HG03342 (cell line): ENCODE results near the gene IFRD2.
"Not testable (repeated sequence)": the region's sequence is repeated elsewhere in the genome, so short reads cannot be mapped to it uniquely, and the experiment has no call there.

Source experiments
- ATAC-seq: cut with Tn5 transposase; IDR thresholded peaks from one replicate; pipeline ENCODE4 v1.9.1; 2021; ENCODE audit warnings: mild to moderate bottlenecking, moderate library complexity; ENCODE audit not compliant: unreplicated experiment

IFRD2 gene

GRCh38 chr3:50255251-50255615 is 37.0 kb downstream of the IFRD2 start:
- ATAC-seq, result no peak

DNA sequence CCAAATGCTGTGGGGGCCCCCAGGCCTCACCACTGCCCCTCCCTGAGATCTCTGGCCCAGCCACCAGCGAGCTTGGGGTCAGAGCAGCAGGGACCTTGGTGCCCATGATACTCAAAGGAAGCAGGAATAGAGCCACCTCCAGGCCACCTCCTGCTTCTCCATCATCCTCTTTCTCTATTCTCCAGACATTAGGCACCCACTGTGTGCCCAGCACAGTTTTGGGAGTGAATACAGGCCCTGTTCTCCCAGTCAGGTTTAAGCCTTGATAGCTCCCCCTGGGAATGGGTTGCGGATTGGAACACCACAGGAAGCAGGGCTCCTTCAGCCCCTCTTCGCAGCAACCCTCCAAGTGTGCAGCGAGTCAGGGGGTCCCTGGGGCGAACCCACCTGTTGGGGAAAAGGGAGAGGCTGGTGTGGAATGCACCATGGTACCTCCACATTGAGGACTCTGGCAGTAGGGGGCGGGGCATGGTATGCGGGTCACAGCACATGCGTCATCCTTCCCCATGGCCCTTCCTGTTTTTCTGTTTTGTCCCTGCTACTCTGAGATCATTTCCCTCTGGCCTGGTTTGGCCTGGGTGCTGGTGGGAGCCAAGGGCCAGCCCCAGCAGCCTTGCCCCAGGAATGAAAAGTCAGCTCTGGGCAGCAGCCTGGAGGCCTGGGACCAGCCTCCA is 37.5 kb downstream of the IFRD2 start:
- ATAC-seq, result no peak

DNA sequence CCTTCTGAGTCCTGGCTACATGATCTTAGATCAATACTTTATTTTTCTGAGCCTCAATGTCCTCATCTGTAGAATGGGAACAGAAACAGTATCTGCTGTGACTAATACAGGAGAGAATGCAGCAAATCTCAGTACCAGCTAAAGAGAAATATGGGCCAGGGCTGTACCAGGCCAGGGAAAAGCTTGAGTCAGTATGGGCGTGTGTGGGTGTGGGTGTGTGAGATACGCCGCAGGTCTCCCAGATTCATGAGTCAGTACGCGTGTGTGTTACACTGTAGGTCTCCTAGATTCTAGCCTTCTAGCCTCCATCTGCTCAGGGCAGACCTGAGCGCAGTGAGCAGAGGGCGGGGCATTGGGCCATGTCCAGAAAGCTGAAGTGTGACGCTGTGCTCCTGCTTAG is 41.0 kb downstream of the IFRD2 start:
- no peak for ATAC-seq

DNA sequence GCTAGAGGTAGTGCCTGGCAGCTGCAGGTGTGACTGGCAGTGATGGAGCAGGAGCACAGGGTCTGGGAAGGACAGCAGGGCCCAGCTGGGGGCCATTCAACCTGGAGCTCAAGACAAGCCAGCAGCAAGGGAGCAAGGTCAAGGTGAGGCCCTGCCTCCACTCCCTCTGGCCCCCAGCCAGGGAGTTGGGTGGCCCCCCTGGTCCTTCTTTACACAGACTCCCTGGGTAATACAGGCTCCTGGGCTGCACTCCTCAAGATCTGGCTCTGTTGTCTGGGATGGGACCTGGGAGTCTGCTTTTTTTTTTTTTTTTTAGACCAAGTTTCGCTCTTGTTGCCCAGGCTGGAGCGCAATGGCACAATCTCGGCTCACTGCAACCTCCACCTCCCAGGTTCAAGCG is 41.7 kb downstream of the IFRD2 start:
- no peak for ATAC-seq

GRCh38 chr3:50249457-50249856 is 42.8 kb downstream of the IFRD2 start:
- no peak for ATAC-seq

GRCh38 chr3:50248387-50248786 is 43.8 kb downstream of the IFRD2 start:
- no peak for ATAC-seq

DNA sequence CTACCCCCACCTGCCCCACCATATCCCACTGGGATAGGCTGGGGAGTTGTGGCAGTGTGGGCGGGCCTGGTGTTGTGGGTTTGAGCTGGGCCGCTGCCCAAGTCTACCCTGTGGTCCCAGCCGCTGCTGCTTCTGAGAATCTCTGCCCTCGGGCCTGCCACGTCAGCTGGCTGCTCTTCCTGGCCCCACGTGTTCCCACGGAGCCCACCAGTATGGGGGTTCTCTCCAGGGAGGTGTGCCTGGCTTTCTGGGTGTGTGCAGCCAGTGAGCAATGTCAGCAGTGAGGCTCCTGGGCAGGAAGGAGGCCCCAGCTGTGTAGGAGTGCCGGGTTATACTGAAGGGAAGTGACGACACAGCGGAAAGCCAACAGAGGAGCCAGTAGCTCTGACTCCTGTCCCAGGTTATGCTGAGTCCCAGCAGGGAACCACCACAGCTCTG is 45.7 kb downstream of the IFRD2 start:
- peak; percentile 44 for ATAC-seq

GRCh38 chr3:50245831-50246516 is 46.3 kb downstream of the IFRD2 start:
- ATAC-seq, result peak; percentile 63

DNA sequence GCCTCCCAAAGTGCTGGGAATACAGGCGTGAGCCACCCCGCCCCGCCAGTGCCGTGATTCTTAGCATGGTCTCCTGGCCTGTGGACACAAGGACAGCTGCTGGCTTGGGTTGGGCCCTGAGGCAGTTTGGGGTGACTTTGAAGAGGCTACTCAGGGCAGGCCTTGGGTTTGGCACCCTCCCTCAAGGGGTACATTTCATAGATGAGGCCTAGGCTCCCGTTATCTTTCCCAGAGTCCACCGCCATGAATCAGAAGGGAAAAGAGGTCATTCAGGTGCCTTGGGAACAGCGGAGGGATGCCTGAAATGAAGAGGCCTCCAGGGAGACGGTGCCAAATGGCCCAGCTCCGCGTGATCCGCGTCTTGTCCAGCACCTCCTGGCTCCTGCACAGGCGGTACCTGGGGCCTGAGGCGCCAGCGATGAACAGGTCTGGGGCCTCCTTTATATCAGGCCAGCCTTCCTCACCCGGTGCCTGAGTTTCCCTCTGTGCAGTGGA is 46.9 kb downstream of the IFRD2 start:
- ATAC-seq, result no peak

GRCh38 chr3:50244813-50245212 is 47.4 kb downstream of the IFRD2 start:
- not testable (repeated sequence) for ATAC-seq

GRCh38 chr3:50243543-50243895 is 48.7 kb downstream of the IFRD2 start:
- no peak for ATAC-seq

DNA sequence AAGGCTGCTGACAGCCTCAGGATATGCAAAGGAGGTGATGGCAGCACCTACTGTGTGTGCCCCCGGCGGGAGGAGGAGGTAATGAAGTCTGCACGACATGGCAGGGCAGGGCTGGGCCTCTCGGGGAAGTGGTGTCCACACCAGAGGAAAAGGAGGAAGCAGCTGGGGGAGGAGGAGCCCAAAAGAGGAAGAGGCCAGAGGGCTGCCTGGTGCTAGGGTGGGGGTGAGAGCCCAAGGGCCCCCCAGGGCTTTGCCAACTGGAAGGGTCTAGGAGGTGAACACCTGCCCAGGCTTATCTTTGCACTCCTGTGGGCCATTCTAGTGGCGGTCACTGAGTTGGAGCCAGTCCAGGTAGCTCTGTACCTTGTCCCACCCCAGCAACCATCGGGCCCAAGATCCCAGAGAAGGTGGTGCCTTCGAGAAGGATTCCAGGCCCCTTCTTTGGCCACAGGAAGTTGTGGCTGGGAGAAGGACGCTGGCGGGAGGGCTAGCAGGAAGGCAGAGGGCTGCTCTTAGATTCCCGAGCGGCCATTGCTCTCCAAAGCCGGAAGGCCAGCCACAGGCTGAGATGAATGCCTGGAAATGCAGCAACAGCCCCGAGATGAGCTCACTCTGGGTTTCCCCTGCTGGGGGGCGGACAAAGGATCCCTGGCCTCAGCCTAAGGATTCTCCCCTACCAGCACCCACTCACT is 49.2 kb downstream of the IFRD2 start:
- no peak for ATAC-seq

- no peak for ATAC-seq
These were observed 49.9 kb downstream of the IFRD2 start for GRCh38 chr3:50242381-50242770.

DNA sequence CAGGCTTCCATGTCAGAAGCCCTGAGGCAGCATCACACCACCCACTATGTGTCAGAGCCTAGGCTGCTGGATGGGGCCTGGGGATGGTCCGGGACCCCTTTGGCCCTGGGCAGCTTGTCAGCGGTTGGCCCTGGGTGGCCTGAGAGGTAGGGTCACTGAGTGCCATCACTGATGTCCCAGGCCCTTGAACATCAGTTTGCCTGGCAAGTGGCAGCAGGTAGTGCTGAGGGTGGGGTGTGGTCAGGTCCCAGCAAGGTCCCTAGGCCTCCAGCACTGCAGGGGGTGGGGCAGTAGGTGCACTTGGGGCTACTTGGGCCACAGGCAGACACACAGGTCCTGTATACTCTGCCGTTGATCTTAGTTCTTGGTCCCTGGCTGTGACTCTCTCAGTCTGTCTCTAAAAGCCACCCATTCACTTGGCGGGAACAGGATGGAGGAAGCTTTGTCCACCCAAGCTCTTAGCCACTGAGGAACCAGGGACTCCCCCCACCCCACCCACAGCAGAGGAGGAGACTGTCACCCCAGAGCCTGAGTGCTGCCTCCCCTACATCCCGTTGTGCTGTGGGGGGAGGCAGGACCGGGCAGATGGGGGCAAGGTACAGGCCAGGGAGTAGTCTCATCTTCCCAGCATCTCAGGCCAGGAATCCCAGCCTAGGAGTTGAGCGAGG is 50.4 kb downstream of the IFRD2 start:
- no peak for ATAC-seq

DNA sequence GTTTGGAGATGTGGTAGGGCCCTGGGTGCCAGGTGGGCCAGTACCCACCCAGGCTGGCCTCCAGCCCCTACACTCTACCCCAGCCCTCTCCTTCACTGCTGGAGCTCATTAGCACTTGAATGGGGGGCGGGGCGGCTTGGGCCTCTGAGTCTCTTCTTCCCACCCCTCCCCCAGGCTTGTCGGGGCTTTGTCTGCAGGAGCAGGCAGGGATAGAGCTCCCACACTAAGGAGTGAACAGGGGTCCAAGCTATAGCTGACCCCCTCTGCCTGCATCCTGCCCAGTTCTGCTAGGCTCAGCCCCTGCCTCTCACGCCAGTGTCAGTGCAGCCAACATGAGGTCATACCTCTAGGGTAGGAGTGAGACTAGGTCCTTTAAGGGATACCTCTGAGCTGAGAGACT is 51.1 kb downstream of the IFRD2 start:
- ATAC-seq, result no peak

GRCh38 chr3:50239649-50240048 is 52.6 kb downstream of the IFRD2 start:
- ATAC-seq, result no peak

DNA sequence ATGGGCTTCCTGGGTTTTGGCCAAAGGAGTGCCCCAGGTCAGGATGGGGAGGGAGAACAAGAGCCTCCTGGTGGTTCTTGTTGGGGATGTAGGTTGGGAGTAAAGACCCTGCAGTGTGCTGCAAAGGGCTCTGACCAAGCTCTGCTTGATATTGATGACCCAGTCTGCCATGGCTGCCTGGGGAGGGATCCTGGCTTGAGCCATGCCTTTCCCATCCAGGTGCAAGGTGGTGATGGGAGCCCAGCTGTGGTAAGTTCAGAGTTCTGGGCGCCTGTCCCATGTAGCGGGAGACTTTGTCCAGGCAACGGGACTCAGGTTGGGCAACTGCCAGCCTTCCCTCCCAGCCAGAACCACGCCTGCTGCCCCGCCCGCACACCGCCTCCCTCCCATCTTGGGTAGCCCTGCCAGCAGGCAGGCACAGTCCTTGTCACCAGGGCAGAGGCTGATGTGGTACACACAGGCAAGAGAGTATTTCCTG is 53.6 kb downstream of the IFRD2 start:
- ATAC-seq, result no peak

- ATAC-seq, result peak; percentile 27
These were observed 54.3 kb downstream of the IFRD2 start for GRCh38 chr3:50237754-50238548.
